ENCODE measurements around the gene EYA4. TPM values are rescaled to one million over a fixed set of nuclear protein-coding genes. Genes with fewer than 3 reads are reported as not detected.

The EYA4 gene
- total and polyA plus RNA-seq, 2 donors (not counting 3 experiments of a cell fraction or from before 2014, with no cell fraction given): not detected

DNA sequence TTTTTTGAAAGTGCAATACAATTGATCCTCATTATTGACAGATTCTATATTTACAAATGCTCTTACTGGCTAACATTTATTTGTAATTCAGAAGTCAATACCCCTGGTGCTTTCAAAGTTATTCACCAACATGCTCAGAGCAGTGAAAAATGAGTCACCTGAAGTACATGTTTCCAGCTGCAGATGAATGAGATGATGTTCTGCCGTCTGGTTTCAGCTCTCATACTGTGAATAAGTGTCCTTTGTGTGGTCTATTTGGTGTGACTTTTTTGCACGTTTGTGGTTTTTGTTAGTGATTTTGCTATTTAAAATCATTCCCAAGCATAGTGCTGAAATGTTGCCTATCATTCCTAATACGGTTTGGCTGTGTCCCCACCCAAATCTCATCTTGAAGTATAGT is 22.3 kb upstream of the EYA4 start:
- Histone ChIP-seq H3K27ac (ENCODE audit: insufficient read depth, low read depth, low read length) (no peak overlapping the region), H3K4me2 (ENCODE audit: insufficient read depth, low read length) (no peak overlapping the region), H3K4me1 (ENCODE audit: control insufficient read depth, extremely low read depth, insufficient read depth, low read length) (no peaks in the 10 kb centered on the region), H3K9me3 (replicated peaks; ENCODE audit: control insufficient read depth, insufficient read depth, low read length) (no peaks in the 10 kb centered on the region), H4K20me1 (replicated peaks; ENCODE audit: control insufficient read depth, extremely low read depth, insufficient read depth, low read length) (no peaks in the 10 kb centered on the region), H3K36me3 (ENCODE audit: control insufficient read depth in 2 of 2, extremely low read depth in 1 of 2, insufficient read depth in 2 of 2, low read length in 2 of 2) (no peaks in the 10 kb centered on the region), H2AFZ (ENCODE audit: low read depth, low read length) (no peak overlapping the region), H3K9ac (replicated peaks; ENCODE audit: extremely low read depth, insufficient read depth, low read length) (no peak overlapping the region), H3K27me3 (ENCODE audit: control insufficient read depth in 2 of 2, insufficient read depth in 2 of 2, low read length in 2 of 2) (no peaks in the 10 kb centered on the region), H3K79me2 (ENCODE audit: control insufficient read depth, insufficient read depth, low read length) (no peaks in the 10 kb centered on the region), H3K9me1 (replicated peaks; ENCODE audit: control insufficient read depth, extremely low read depth, insufficient read depth, low read length) (no peaks in the 10 kb centered on the region), H3K4me3 (replicated peaks in 1 of 3; ENCODE audit: insufficient read depth in 1 of 3, low read depth in 1 of 3, low read length in 3 of 3) (no peak overlapping the region)
- TF ChIP-seq GATA2 (IDR thresholded peaks at IDR 0.05; ENCODE audit: insufficient read depth, insufficient read length, low read depth, low read length): no peak
- TF ChIP-seq EZH2 (IDR thresholded peaks at IDR 0.05; ENCODE audit: borderline replicate concordance, low read depth, low read length, severe bottlenecking): no peak
- TF ChIP-seq MYC (IDR thresholded peaks at IDR 0.05; ENCODE audit: low read depth, low read length): no peak
- TF ChIP-seq, protein P1, sequence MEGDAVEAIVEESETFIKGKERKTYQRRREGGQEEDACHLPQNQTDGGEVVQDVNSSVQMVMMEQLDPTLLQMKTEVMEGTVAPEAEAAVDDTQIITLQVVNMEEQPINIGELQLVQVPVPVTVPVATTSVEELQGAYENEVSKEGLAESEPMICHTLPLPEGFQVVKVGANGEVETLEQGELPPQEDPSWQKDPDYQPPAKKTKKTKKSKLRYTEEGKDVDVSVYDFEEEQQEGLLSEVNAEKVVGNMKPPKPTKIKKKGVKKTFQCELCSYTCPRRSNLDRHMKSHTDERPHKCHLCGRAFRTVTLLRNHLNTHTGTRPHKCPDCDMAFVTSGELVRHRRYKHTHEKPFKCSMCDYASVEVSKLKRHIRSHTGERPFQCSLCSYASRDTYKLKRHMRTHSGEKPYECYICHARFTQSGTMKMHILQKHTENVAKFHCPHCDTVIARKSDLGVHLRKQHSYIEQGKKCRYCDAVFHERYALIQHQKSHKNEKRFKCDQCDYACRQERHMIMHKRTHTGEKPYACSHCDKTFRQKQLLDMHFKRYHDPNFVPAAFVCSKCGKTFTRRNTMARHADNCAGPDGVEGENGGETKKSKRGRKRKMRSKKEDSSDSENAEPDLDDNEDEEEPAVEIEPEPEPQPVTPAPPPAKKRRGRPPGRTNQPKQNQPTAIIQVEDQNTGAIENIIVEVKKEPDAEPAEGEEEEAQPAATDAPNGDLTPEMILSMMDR (IDR thresholded peaks at IDR 0.05; ENCODE audit: extremely low read depth in 1 of 2, insufficient read depth in 1 of 2, low read depth in 1 of 2, low read length in 2 of 2): no peak
- no peak for TF ChIP-seq POLR2A (IDR thresholded peaks at IDR 0.05; ENCODE audit: low read depth, low read length)
- TF ChIP-seq JUN (IDR thresholded peaks at IDR 0.05; ENCODE audit: borderline replicate concordance, insufficient read depth, insufficient read length, low read depth): no peak
- no peak for TF ChIP-seq FOS (IDR thresholded peaks at IDR 0.05; ENCODE audit: borderline replicate concordance, insufficient read depth, low read length)
- TF ChIP-seq POLR2AphosphoS5 (IDR thresholded peaks at IDR 0.05; ENCODE audit: insufficient read depth, low read depth, low read length): no peak
- TF ChIP-seq MAX (IDR thresholded peaks at IDR 0.05; ENCODE audit: insufficient read depth, insufficient read length): no peak
- intact Hi-C loops (cut with micrococcal nuclease) (no loop called here), dilution Hi-C loops (cut with MboI; ENCODE audit: extremely low pct_ligation_motif_present, low sequenced_read_pairs) (no loop called here)
- no TSS peak for BruUV-seq (replicated peaks)
- DNase-seq (ENCODE audit: low read depth, low spot score) (no peak), FAIRE-seq (no peak)
- CTCF ChIA-PET: no interaction called here
- POLR2A ChIA-PET: no interaction called here
